Coronary artery (tissue), 2 donors: ENCODE data around the gene ZNF222.
A peak's percentile ranks its signal among the peaks of the same experiment; 100 is the strongest.

Source experiments
- DNase-seq: peaks from one replicate; pipeline ENCODE4 v3.0.0-alpha.2; 2017; ENCODE audit warnings: low spot score
- H3K27ac ChIP-seq, 2 donors: fragments of 200-600 bp; sonication (generic); one replicate each; pipeline ENCODE4 v1.5.1; 2016 to 2019
- H3K4me3 ChIP-seq: fragments of 200-600 bp; sonication (generic); 2 replicates; pipeline ENCODE4 v1.5.1; 2016; ENCODE audit warnings: mild to moderate bottlenecking, moderate library complexity
- TF ChIP-seq, protein P1 (sequence below): fragments of 200-600 bp; sonication (generic); IDR thresholded peaks from one replicate; pipeline ENCODE4 v1.5.1; 2019; ENCODE audit warnings: antibody characterized with exemption

Gene ZNF222

DNA sequence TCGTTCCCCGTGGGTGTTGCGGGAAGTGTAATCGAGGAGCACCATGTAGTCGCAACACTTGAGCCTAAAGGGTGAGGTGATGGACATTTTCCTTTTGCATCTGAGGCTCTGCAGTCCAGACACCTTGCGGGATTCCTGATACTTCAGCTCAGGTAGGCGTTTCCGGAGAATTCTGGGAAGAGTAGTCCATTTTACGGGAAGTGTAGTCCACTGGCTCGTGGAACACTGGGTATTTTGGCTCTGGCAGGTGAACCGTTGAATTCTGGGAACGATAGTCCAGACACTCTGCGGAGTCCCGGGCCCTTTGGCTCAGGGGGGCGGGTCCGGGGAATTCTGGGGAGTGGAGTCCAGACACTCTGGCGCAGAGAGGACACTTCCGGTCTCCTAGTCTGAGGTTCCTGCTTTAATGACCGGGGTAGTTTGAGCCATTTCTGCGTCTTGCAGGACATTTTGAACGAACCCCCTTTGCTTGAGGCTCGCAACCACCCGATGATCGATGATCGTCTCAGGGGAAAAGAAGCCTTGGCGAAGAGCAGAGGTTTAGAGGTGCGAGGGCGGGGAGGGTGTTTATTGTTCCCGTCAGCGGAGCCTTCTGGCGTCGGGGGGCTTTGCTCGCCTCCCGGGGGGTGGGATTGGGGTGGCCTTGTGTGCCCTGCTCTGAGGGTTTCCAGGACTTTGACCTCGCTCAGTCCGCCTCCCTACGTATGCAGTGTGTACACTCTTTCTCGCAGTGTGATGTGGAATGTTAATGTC lies 26.6 kb downstream of the ZNF222 start, which contains the start of gene ZNF223:
Gene ZNF223, plus strand, starts transcription at position 387 of the 753 bp plus-strand sequence. CDS start 3,141 bp downstream, outside the sequence.
- peak; percentile 98 for DNase-seq
- TF ChIP-seq, protein P1, sequence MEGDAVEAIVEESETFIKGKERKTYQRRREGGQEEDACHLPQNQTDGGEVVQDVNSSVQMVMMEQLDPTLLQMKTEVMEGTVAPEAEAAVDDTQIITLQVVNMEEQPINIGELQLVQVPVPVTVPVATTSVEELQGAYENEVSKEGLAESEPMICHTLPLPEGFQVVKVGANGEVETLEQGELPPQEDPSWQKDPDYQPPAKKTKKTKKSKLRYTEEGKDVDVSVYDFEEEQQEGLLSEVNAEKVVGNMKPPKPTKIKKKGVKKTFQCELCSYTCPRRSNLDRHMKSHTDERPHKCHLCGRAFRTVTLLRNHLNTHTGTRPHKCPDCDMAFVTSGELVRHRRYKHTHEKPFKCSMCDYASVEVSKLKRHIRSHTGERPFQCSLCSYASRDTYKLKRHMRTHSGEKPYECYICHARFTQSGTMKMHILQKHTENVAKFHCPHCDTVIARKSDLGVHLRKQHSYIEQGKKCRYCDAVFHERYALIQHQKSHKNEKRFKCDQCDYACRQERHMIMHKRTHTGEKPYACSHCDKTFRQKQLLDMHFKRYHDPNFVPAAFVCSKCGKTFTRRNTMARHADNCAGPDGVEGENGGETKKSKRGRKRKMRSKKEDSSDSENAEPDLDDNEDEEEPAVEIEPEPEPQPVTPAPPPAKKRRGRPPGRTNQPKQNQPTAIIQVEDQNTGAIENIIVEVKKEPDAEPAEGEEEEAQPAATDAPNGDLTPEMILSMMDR, result no peak
- peak within 1 kb of the TSS; percentile 89 for H3K4me3 ChIP-seq
- peak within 1 kb of the TSS; percentile 60 to 79 for H3K27ac ChIP-seq

DNA sequence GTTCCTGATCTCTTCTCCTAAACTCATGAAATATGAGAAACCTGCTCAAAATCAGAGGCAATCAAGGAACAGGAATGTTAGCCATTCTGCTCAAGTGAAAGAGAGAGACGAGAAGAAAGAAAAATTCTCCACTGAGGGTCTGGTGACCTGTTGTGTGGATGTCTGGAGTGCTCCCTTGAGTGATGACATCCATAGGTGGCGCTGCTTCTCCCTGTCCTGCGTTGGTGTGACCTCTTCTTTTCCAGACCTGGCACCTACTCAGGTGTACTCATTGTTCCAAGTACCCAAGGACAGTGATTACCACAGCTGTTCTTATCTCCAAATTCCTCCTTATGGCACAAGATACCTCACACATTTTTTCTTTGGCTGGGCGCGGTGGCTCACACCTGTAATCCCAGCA lies 30.7 kb downstream of the ZNF222 start:
- TF ChIP-seq, protein P1, result no peak
- no peak overlapping the region for H3K27ac ChIP-seq

DNA sequence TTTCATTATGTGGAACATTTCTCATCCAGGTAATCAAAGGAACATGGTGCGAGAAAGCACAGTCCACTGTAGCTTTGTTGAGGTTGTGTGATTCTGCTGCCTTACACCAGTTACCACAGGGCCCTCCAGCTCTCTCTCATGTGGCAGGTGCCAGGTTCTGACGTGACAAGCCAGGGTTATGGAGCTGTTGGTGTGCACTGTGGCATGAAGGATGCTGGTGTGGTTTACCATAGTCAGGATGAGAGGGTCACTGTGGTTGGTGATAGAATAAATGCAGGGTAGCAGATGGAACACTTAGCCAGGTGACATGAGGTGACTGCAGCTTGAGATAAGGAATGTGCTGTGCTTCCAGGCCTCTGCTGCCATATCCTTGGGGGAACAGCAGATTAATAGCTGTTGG lies 34.0 kb downstream of the ZNF222 start:
- Histone ChIP-seq H3K4me3 (no peak overlapping the region), H3K27ac (no peak overlapping the region)
- TF ChIP-seq, protein P1, result no peak
- no peak for DNase-seq

More for the DNA sequence above, 30.7 kb downstream of the ZNF222 start:
- DNase-seq, result no peak
- no peak overlapping the region for H3K4me3 ChIP-seq

DNA sequence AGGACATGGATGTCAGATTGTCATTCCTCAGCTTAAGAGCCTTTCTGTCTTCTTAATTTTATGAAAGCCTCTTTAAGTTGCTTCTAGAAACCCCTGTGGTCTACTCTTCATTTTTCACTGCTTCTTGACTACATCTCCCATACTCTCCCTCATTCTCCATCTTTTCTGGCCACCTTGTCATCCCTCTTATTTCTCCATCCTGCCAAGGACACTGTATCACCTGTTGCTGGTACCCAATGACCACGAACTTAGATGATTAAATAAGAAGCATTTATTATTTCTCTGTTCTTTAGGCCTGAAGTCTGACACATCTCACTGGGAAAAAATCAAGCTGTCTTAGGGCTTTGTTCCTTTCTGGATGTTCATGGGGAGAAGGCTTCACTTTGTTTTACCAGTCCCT lies 35.9 kb downstream of the ZNF222 start:
- H3K27ac ChIP-seq, result no peak overlapping the region
- TF ChIP-seq, protein P1, result no peak
- DNase-seq, result no peak
- no peak overlapping the region for H3K4me3 ChIP-seq

DNA sequence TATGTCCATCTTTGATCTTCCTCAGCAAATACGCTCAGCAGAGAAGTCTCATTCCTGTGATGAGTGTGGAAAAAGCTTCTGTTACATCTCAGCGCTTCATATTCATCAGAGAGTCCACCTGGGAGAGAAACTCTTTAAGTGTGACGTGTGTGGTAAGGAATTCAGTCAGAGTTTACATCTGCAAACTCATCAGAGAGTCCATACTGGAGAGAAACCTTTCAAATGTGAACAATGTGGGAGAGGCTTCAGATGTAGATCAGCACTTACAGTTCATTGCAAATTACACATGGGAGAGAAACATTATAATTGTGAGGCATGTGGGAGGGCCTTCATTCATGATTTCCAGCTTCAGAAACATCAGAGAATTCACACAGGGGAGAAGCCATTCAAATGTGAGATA lies 41.1 kb downstream of the ZNF222 start:
- no peak for DNase-seq
- TF ChIP-seq, protein P1, result no peak
- H3K4me3 ChIP-seq, result peak overlapping the region; percentile 24
- no peak overlapping the region for H3K27ac ChIP-seq

DNA sequence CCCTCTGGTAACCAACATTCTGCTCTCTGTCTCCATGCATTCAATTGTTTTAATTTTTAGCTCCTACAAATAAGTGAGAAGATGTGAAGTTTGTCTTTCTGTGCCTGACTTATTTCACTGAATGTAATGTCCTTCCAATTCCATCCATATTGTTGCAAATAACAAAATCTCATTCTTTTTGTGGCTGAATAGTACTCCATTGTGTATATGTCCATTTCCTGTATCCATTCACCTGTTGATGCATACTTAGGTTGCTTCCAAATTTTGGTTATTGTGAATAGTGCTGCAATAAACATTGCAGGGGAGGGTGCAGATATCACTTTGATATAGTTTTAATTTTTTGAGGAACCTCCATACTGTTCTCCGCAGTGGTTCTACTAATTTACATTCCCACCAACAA lies 44.2 kb downstream of the ZNF222 start:
- DNase-seq, result no peak
- TF ChIP-seq, protein P1, result no peak
- Histone ChIP-seq H3K4me3 (no peak overlapping the region), H3K27ac (no peak overlapping the region)
